Retina (tissue), 1 donor: ENCODE data around the gene DOCK8.

Source experiments
- DNase-seq: peaks from one replicate; pipeline ENCODE4 v3.0.0-alpha.2; 2016

DOCK8 gene

GRCh38 chr9:270657-271237 lies 56.1 kb downstream of the DOCK8 start:
- no peak for DNase-seq

- no peak for DNase-seq
Measured at GRCh38 chr9:272251-273213, 57.9 kb downstream of the DOCK8 start.

- DNase-seq: no peak
Measured at GRCh38 chr9:274406-274805, 59.7 kb downstream of the DOCK8 start.

- no peak for DNase-seq
Measured at GRCh38 chr9:277601-278295, 63.1 kb downstream of the DOCK8 start.

- no peak for DNase-seq
Measured at GRCh38 chr9:278651-279050, 64.0 kb downstream of the DOCK8 start.

- no peak for DNase-seq
Measured at GRCh38 chr9:279674-280073, 65.0 kb downstream of the DOCK8 start.

GRCh38 chr9:281741-282645 lies 67.3 kb downstream of the DOCK8 start:
- no peak for DNase-seq

- peak; percentile 12 for DNase-seq
Measured at GRCh38 chr9:286071-286740, 71.5 kb downstream of the DOCK8 start.

GRCh38 chr9:289121-289520 lies 74.5 kb downstream of the DOCK8 start:
- DNase-seq: peak; percentile 28

GRCh38 chr9:292915-293314 lies 78.2 kb downstream of the DOCK8 start:
- DNase-seq: no peak

GRCh38 chr9:295576-295975 lies 80.9 kb downstream of the DOCK8 start:
- DNase-seq: no peak

- no peak for DNase-seq
Measured at GRCh38 chr9:296411-296810, 81.7 kb downstream of the DOCK8 start.

GRCh38 chr9:297104-297972 lies 82.7 kb downstream of the DOCK8 start:
- no peak for DNase-seq

GRCh38 chr9:303502-303901 lies 88.8 kb downstream of the DOCK8 start:
- no peak for DNase-seq

- DNase-seq: no peak
Measured at GRCh38 chr9:304106-304505, 89.4 kb downstream of the DOCK8 start.

- no peak for DNase-seq
Measured at GRCh38 chr9:304519-305185, 90.0 kb downstream of the DOCK8 start.

GRCh38 chr9:306907-307306 lies 92.2 kb downstream of the DOCK8 start:
- DNase-seq: no peak

GRCh38 chr9:311841-312240 lies 97.2 kb downstream of the DOCK8 start:
- DNase-seq: peak; percentile 22

- no peak for DNase-seq
Measured at GRCh38 chr9:312596-313320, 98.1 kb downstream of the DOCK8 start.
